ENCODE data around the gene LRP3. TPM values are rescaled to one million over a fixed set of nuclear protein-coding genes. Genes with fewer than 3 reads are reported as not detected.
A peak's percentile ranks its signal among the peaks of the same experiment; 100 is the strongest.

LRP3 gene
- total and polyA plus RNA-seq, 2 donors from 2014 or later = 13.9 to 23.8 TPM

- Histone ChIP-seq H3K4me3 (ENCODE audit: low read length in 3 of 3) (no peak overlapping the region), H3K9ac (ENCODE audit: low read length in 3 of 3) (no peak overlapping the region), H3K36me3 (ENCODE audit: control insufficient read depth in 2 of 3, insufficient read depth in 3 of 3, low read length in 3 of 3) (peaks cover 0 to 2% (median 0%) of the 10 kb centered on the region in 3 donors), H3K4me1 (ENCODE audit: control insufficient read depth in 2 of 3, insufficient read depth in 2 of 3, low read depth in 1 of 3, low read length in 3 of 3) (no peaks in the 10 kb centered on the region), H3K27me3 (ENCODE audit: control insufficient read depth, insufficient read depth, low read length) (peaks cover 2% of the 10 kb centered on the region), H3K9me3 (ENCODE audit: control insufficient read depth in 2 of 3, insufficient read depth in 1 of 3, low read length in 3 of 3) (peaks cover 0 to 2% (median 1%) of the 10 kb centered on the region in 3 donors), H3K27ac (ENCODE audit: low read depth in 2 of 2, low read length in 2 of 2) (no peak overlapping the region)
- FAIRE-seq (no peak), DNase-seq (peak in 1 of 5 donors; percentile 59)
- TF ChIP-seq CTCF (IDR thresholded peaks at IDR 0.05; ENCODE audit: borderline replicate concordance, extremely low read depth, insufficient read depth) = no peak
- intact Hi-C loops (cut with DNase I) = no loop called here
Observed at GRCh38 chr19:33251076-33251475, 56.9 kb downstream of the LRP3 start.

GRCh38 chr19:33251526-33252090 lies 57.5 kb downstream of the LRP3 start:
- no peak overlapping the region for H3K4me3 ChIP-seq (ENCODE audit: low read length in 3 of 3)
- peaks cover 2% of the 10 kb centered on the region for H3K27me3 ChIP-seq (ENCODE audit: control insufficient read depth, insufficient read depth, low read length)
- intact Hi-C loops (cut with DNase I) = no loop called here
- H3K4me1 ChIP-seq (ENCODE audit: control insufficient read depth in 2 of 3, insufficient read depth in 2 of 3, low read depth in 1 of 3, low read length in 3 of 3) = no peaks in the 10 kb centered on the region
- H3K36me3 ChIP-seq (ENCODE audit: control insufficient read depth in 2 of 3, insufficient read depth in 3 of 3, low read length in 3 of 3) = peaks cover 0 to 2% (median 0%) of the 10 kb centered on the region in 3 donors
- FAIRE-seq = no peak
- peaks cover 0 to 2% (median 0%) of the 10 kb centered on the region in 3 donors for H3K9me3 ChIP-seq (ENCODE audit: control insufficient read depth in 2 of 3, insufficient read depth in 1 of 3, low read length in 3 of 3)
- TF ChIP-seq CTCF (IDR thresholded peaks at IDR 0.05; ENCODE audit: borderline replicate concordance, extremely low read depth, insufficient read depth) = no peak
- H3K9ac ChIP-seq (ENCODE audit: low read length in 3 of 3) = no peak overlapping the region
- H3K27ac ChIP-seq (ENCODE audit: low read depth in 2 of 2, low read length in 2 of 2) = no peak overlapping the region
- peak in 1 of 5 donors; percentile 53 for DNase-seq

GRCh38 chr19:33252418-33252962 lies 58.4 kb downstream of the LRP3 start:
- peaks cover 0 to 2% (median 0%) of the 10 kb centered on the region in 3 donors for H3K9me3 ChIP-seq (ENCODE audit: control insufficient read depth in 2 of 3, insufficient read depth in 1 of 3, low read length in 3 of 3)
- H3K27ac ChIP-seq (ENCODE audit: low read depth in 2 of 2, low read length in 2 of 2) = no peak overlapping the region
- H3K9ac ChIP-seq (ENCODE audit: low read length in 3 of 3) = no peak overlapping the region
- intact Hi-C loops (cut with DNase I) = no loop called here
- H3K36me3 ChIP-seq (ENCODE audit: control insufficient read depth in 2 of 3, insufficient read depth in 3 of 3, low read length in 3 of 3) = peaks cover 0 to 2% (median 0%) of the 10 kb centered on the region in 3 donors
- DNase-seq (peak in 1 of 5 donors; percentile 42), FAIRE-seq (no peak)
- H3K4me3 ChIP-seq (ENCODE audit: low read length in 3 of 3) = no peak overlapping the region
- peaks cover 2% of the 10 kb centered on the region for H3K27me3 ChIP-seq (ENCODE audit: control insufficient read depth, insufficient read depth, low read length)
- no peaks in the 10 kb centered on the region for H3K4me1 ChIP-seq (ENCODE audit: control insufficient read depth in 2 of 3, insufficient read depth in 2 of 3, low read depth in 1 of 3, low read length in 3 of 3)
- TF ChIP-seq CTCF (IDR thresholded peaks at IDR 0.05; ENCODE audit: borderline replicate concordance, extremely low read depth, insufficient read depth) = no peak

Data from kidney (tissue), 14 donors.